ENCODE measurements around the gene KCNJ10.

KCNJ10 gene

GRCh38 chr1:160006312-160006940 is 63.5 kb downstream of the KCNJ10 start:
- peak; percentile 80 for DNase-seq
- no peak overlapping the region for H3K4me3 Mint-ChIP-seq
- no peaks in the 10 kb centered on the region for H3K36me3 Mint-ChIP-seq (ENCODE audit: low read depth)
- peaks cover 26% of the 10 kb centered on the region for H3K27me3 Mint-ChIP-seq (ENCODE audit: low read depth, poor library complexity)
- peak; percentile 89 for TF ChIP-seq CTCF (IDR thresholded peaks at IDR 0.05)
- no peak overlapping the region for H3K27ac Mint-ChIP-seq
- H3K9me3 Mint-ChIP-seq: no peaks in the 10 kb centered on the region
- H3K4me1 Mint-ChIP-seq: no peaks in the 10 kb centered on the region

- H3K4me3 Mint-ChIP-seq: no peak overlapping the region
- H3K27me3 Mint-ChIP-seq (ENCODE audit: low read depth, poor library complexity): peaks cover 22% of the 10 kb centered on the region
- no peaks in the 10 kb centered on the region for H3K4me1 Mint-ChIP-seq
- no peak for TF ChIP-seq CTCF (IDR thresholded peaks at IDR 0.05)
- H3K9me3 Mint-ChIP-seq: no peaks in the 10 kb centered on the region
- no peak overlapping the region for H3K27ac Mint-ChIP-seq
- DNase-seq: no peak
- no peaks in the 10 kb centered on the region for H3K36me3 Mint-ChIP-seq (ENCODE audit: low read depth)
Measured at GRCh38 chr1:160005070-160005469, 64.9 kb downstream of the KCNJ10 start.

GRCh38 chr1:160004425-160004824 is 65.5 kb downstream of the KCNJ10 start:
- Mint-ChIP-seq H3K27ac (no peak overlapping the region), H3K9me3 (no peaks in the 10 kb centered on the region), H3K36me3 (ENCODE audit: low read depth) (no peaks in the 10 kb centered on the region), H3K4me1 (no peaks in the 10 kb centered on the region), H3K27me3 (ENCODE audit: low read depth, poor library complexity) (peaks cover 17% of the 10 kb centered on the region), H3K4me3 (no peak overlapping the region)
- no peak for TF ChIP-seq CTCF (IDR thresholded peaks at IDR 0.05)
- no peak for DNase-seq

DNA sequence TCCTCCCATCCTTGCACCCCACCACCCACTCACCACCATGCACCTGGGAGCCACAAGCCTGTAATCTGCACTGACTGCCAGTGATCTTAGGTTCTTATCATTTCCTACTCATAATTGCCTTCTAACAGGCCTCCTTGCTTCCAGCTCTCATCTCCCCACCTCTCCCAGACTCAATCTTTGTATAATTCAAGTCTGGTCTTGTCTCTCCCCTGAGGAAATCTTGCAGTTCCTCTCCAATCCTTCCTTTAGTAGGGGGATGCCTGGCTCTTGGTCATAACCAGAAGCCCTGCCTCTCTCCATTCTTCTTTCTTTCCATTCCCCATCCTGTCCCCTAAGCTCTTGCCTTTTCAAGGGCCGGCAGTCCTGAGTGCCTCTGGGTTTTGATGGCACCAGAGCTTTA is 66.0 kb downstream of the KCNJ10 start:
- Mint-ChIP-seq H3K27ac (no peak overlapping the region), H3K4me3 (no peak overlapping the region), H3K36me3 (ENCODE audit: low read depth) (no peaks in the 10 kb centered on the region), H3K9me3 (no peaks in the 10 kb centered on the region), H3K27me3 (ENCODE audit: low read depth, poor library complexity) (peaks cover 16% of the 10 kb centered on the region), H3K4me1 (no peaks in the 10 kb centered on the region)
- DNase-seq: no peak
- TF ChIP-seq CTCF (IDR thresholded peaks at IDR 0.05): no peak

GRCh38 chr1:160001440-160001839 is 68.5 kb downstream of the KCNJ10 start:
- peaks cover 18% of the 10 kb centered on the region for H3K27me3 Mint-ChIP-seq (ENCODE audit: low read depth, poor library complexity)
- TF ChIP-seq CTCF (IDR thresholded peaks at IDR 0.05): no peak
- H3K4me1 Mint-ChIP-seq: no peaks in the 10 kb centered on the region
- H3K4me3 Mint-ChIP-seq: no peak overlapping the region
- no peaks in the 10 kb centered on the region for H3K9me3 Mint-ChIP-seq
- no peak overlapping the region for H3K27ac Mint-ChIP-seq
- DNase-seq: no peak
- H3K36me3 Mint-ChIP-seq (ENCODE audit: low read depth): no peaks in the 10 kb centered on the region

GRCh38 chr1:159999204-159999603 is 70.8 kb downstream of the KCNJ10 start:
- TF ChIP-seq CTCF (IDR thresholded peaks at IDR 0.05): no peak
- Mint-ChIP-seq H3K27ac (no peak overlapping the region), H3K4me1 (no peaks in the 10 kb centered on the region), H3K4me3 (no peak overlapping the region), H3K36me3 (ENCODE audit: low read depth) (no peaks in the 10 kb centered on the region), H3K9me3 (no peaks in the 10 kb centered on the region), H3K27me3 (ENCODE audit: low read depth, poor library complexity) (peaks cover 32% of the 10 kb centered on the region)
- DNase-seq: no peak

Measured in nephron progenitor cell (in vitro differentiated cells).